Right renal cortex interstitium (tissue), 3 donors: ENCODE data around the gene OPRL1. TPM values are rescaled to one million over a fixed set of nuclear protein-coding genes. Genes with fewer than 3 reads are reported as not detected.
"Not testable (repeated sequence)": the region's sequence is repeated elsewhere in the genome, so short reads cannot be mapped to it uniquely, and the experiment has no call there.

Experiments used
- DNase-seq, 3 donors: peaks; one replicate each; pipeline ENCODE4 v3.0.0-alpha.2; 2013; ENCODE audit warnings: low read depth in 3 of 3, low spot score in 2 of 3
- polyA plus RNA-seq, 3 donors: library from polyadenylated mRNA; unstranded; fragments of 120-200 nt; gene quantifications; one replicate each; pipeline ENCODE4 v1.2.1, GENCODE V29; 2013; ENCODE audit not compliant: insufficient read length in 3 of 3

OPRL1 gene
- polyA plus RNA-seq, 3 donors: 0.67 to 1.1 (median 0.69) TPM

GRCh38 chr20:64113796-64114355 lies 34.0 kb downstream of the OPRL1 start:
- no peak for DNase-seq

DNA sequence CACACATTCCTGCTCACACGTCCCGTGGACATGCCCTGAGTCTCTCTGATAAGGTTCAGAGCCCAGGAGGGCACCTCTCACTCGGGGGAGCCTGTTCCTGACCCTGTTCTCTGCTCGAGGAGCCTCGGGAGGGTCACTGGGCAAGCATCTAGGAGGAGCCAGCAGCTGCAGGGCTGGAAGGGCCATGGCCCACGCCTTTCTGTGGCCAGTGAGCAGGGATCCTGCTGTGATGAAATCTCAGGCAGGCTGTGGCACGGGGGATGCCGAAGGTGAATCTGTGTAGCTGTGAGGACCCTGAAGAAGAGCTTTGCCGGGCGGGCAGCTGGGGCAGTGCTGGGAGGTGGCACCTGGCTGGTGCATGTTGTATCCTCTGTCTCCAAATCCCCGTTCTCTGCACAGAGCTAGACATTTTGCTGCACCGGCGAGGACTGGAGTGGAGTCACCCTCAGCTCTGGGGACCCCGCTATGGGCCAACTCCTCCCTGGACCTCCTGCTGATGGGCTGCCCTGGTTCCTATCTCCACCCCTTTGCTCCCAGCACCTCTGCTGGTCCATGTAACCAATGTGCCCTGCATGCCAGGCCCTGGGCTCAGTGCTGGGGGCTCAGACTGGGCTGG lies 34.6 kb downstream of the OPRL1 start:
- no peak for DNase-seq

DNA sequence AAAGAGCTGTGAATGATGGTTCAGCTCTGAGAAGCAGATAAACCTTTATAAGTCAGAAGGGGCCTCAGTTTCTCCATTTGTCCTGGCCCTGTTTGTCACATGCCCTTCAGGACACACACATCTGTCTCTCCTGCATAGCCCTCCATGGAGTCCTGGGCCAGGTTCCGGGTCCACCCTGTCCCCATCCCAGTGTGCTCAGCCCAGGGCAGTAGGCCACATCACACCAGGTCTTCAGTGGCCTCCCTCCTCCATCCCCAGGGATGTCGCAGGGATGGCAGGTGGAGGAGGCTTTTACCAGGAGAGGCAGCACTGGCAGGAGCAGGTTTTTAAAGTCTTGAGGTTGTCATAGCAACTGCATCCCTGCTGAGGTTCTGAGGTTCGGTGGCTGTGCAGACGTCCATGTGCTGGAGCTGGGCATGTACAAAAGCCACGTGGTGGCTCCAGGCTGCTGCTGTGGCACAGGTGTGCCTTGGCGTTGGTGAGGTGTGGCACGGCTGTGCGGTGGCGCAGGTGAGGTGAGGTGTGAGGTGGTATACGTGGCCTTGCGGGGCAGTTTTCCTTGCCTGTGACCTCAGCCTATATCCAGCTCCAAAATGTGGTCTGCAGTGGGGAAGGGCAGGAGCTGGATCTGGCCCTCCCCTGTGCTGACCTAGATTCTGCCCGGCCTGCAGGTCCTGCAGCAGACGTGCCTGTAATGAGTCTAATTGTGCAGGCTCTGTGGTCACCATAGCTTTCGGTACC lies 35.5 kb downstream of the OPRL1 start:
- DNase-seq: no peak

DNA sequence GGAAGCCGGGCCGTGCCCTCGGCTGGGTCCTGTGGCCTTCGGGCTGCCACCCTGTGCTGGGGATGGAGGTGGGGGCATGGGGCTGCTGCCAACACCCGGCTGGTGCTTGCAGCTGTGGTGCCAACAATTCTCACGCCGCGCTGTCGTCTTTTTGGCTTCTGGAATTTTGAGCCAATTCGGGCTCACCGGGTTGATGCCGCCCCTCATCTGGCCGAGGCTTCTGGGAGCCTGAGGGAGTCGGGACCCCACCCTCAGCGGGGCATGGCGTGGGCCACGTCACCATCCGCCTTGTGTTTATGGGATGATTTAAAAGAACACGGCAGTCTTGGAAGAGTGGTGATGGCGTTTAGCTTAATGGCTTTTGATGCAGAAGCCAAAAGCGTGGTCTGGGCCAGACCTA lies 36.1 kb downstream of the OPRL1 start:
- DNase-seq: no peak

DNA sequence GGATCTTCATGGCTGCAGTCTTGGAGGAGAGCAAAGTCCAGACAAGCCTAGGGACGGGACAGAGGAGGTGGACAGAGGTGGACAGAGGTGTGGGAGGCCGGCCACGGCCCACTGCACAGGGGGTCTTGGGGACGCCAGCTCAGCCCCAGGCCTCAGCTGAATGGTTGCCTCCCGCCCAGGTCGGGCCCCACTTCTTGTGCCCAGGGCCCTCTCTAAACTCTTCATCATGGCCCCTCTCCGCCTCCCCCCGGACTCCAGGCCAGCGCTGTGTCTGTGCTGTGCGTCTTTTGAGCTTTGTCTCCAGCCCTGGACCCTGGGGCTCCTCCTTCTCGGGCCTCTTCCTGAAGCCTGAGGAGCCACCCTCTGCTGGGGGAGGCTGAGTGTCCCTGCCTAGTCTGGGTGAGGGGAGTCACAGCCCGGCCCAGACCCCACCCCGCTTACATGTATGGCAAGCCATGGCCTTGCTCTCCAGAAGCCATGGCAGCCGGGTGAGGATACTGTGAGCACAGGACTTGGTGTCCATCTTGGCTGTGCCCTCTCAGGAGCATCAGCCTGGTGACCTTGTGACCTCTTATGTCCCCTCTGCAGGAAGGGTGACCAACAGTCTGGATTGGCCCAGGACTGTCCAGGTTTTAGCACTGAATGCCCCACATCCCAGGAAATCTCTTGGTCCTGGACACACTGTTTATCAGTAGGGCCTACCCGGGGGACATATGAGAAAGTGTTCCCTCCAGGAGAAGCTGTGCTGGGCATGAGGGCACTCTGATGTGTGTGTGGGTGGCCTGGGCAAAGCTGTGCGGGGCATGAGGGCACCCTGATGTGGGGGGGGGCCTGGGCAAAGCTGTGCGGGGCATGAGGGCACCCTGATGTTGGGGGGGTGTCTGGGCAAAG lies 36.9 kb downstream of the OPRL1 start:
- no peak for DNase-seq

DNA sequence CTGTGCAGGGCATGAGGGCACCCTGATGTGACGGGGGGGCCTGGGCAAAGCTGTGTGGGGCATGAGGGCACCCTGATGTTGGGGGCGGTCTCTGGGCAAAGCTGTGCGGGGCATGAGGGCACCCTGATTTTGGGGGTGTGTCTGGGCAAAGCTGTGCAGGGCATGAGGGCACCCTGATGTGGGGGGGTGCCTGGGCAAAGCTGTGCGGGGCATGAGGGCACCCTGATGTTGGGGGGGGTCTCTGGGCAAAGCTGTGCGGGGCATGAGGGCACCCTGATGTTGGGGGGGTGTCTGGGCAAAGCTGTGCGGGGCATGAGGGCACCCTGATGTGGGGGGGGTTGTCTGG lies 37.5 kb downstream of the OPRL1 start:
- DNase-seq: not testable (repeated sequence)

DNA sequence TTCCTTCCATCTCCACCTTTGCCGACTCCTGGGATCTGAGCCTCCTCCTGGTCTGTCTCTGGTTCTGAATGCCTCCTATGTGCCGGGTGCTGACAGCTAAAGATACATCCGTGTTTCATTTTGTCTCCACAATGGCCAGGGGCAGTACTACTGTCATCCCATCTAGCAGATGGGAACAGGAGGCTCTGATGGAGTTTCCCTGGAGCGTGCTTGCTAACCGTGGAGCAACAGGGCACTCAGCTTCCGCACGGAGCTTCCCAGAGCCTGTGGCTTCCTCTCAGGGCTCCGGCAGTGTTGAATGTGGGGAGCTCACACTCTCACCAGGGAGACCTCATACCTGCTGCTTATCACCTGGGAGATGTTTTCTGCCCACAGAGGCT lies 39.4 kb downstream of the OPRL1 start:
- DNase-seq: no peak

- no peak for DNase-seq
Observed at GRCh38 chr20:64119681-64120341, 39.9 kb downstream of the OPRL1 start.

DNA sequence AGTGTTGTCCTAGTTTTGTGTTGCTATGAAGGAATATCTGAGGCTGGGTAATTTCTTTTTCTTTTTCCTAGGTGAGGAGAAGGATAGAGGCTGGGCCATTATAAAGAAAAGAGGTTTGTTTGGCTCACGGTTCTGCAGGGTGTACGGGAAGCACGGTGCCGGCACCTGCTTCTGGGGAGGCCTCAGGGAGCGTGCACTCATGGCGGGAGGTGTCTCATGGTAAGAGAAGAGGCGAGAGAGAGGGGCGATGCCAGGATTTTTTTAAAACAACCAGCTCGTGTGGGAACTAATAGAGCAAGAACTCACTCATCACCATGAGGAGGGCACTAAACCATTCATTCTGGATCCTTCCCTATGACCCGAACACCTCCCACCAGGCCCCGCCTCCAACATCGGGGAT lies 41.7 kb downstream of the OPRL1 start:
- DNase-seq: no peak

GRCh38 chr20:64122927-64123326 lies 43.0 kb downstream of the OPRL1 start:
- not testable (repeated sequence) for DNase-seq

- DNase-seq: not testable (repeated sequence)
Observed at GRCh38 chr20:64123517-64123916, 43.6 kb downstream of the OPRL1 start.

DNA sequence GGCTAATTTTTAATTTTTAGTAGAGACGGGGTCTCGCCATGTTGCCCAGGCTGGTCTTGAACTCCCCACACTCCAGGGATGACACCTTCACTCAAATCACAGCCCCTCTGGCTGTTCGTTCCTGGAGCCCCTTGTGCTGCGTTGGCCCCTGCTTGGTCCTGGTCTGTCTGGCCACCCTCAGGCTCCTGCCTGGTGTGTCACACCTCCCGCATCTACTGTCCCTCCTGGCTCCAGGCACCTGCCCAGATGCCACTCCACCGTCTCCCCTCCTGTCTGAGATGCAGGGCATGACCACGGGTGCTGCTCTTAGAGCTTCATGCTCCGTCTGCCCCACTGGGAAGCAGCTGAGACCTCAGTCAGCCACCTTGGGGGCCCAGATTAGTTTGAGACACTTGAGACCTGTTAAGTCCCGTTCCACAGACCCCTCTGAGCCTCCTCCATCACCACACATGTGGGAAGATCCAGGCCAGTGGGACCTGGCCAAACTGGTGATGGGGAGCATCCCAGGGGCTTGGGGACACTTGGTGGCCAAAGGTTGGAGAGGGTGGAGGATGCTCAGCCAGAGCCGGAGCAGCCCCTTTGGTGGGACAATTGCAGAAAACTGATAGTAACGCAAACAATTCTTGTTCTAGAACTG lies 49.4 kb downstream of the OPRL1 start:
- no peak for DNase-seq

DNA sequence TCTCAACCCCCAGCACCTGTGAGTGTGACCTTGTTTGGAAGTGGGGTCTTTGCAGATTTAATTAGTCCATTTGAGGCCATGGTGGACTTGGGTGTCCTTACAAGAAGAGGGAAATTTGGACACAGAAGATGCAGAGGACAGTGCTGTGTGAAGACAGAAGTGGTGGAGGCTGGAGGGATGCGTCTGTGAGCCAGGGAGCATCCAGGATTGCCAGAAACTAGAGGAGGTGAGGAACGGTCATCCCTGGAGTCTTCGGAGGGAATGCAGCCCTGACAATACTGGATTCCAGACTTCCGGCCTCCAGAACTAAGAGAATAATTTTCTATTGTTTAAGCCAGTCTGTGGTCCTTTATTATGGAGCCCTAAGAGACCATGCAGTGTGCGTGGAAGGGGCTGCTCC lies 50.4 kb downstream of the OPRL1 start:
- DNase-seq: no peak

- no peak for DNase-seq
Observed at GRCh38 chr20:64130876-64131275, 51.0 kb downstream of the OPRL1 start.

GRCh38 chr20:64131406-64131805 lies 51.5 kb downstream of the OPRL1 start:
- no peak for DNase-seq

DNA sequence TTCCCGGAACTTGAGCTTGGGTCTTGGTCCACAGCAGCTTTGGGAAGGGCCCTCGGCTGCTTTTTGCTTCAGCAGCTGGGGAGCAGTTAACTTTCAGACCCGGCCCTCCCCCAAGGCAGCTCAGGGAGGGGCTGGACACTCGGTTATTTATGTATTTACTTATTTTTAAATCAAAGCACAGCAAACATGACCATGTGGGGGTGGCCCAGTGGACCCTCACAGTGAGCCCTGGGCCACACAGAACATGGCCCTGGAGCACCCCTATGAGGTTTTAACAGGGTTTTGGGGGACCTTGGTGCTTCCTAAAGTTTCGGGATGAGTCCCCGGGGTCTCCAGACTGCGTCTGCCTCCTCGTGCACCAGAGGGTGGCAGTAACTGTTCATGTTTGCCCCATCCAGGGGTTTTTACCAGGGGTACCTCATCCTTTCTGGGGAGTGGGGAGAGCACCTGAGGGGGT lies 54.1 kb downstream of the OPRL1 start:
- no peak for DNase-seq

DNA sequence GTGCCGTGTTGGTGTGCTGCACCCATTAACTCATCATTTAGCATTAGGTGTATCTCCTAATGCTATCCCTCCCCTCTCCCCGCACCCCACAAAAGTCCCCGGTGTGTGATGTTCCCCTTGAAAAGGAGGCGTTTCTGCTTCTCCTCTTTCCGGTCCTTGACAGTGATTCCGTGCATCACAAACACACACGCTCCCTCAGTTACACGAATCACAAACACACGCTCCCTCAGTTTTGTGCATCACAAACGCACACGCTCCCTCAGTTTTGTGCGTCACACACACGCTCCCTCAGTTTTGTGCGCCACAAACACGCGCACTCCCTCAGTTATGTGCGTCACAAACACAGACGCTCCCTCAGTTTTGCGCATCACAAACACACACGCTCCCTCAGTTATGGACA lies 54.9 kb downstream of the OPRL1 start:
- not testable (repeated sequence) for DNase-seq

DNA sequence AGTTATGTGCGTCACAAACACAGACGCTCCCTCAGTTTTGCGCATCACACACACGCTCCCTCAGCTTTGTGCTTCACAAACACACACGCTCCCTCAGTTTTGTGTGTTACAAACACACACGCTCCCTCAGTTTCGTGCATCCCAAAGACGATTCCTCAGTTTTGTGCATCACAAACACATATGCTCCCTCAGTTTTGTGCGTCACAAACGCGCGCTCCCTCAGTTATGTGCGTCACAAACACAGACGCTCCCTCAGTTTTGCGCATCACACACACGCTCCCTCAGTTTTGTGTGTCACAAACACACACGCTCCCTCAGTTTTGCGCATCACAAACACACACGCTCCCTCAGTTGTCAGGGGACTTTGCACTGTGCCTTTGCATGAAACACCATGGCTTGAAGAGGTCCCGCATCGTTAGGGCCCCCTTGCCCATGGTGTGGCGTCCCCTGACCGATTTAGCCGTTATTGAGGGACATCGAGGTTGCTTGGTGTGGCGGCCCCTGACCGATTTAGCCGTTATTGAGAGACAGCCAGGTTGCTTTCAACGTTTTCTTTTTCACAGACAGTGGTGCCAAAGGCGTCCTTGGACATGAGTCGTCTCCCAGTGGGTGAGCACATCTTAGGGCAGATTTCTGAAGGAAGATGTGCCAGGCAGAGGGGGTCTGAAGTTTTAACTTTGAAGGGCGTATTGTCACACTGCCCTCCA lies 56.3 kb downstream of the OPRL1 start:
- no peak for DNase-seq

GRCh38 chr20:64137598-64138031 lies 57.7 kb downstream of the OPRL1 start:
- DNase-seq: no peak
